Endodermal cell (in vitro differentiated cells): ENCODE measurements around the gene USO1. TPM values are rescaled to one million over a fixed set of nuclear protein-coding genes. Genes with fewer than 3 reads are reported as not detected.

Experiments
- DNase-seq: peaks from one replicate; pipeline ENCODE4 v3.0.0-alpha.2; 2017
- H3K27ac ChIP-seq: 2 replicates; pipeline ENCODE4 v1.5.1; 2013; ENCODE audit warnings: mild to moderate bottlenecking, low read depth, low read length, moderate library complexity
- H3K27me3 ChIP-seq: 2 replicates; pipeline ENCODE4 v1.6.1; 2013; ENCODE audit warnings: mild to moderate bottlenecking, low read length, moderate library complexity; ENCODE audit not compliant: insufficient read depth, control insufficient read depth, poor library complexity, severe bottlenecking
- H3K36me3 ChIP-seq: 2 replicates; pipeline ENCODE4 v1.7.0; 2013; ENCODE audit warnings: mild to moderate bottlenecking, low read length, moderate library complexity; ENCODE audit not compliant: control insufficient read depth, insufficient read depth
- H3K4me1 ChIP-seq: one replicate; pipeline ENCODE4 v1.7.0; 2013; ENCODE audit warnings: low read length; ENCODE audit not compliant: control insufficient read depth, insufficient read depth
- H3K4me3 ChIP-seq: 2 replicates; pipeline ENCODE4 v1.5.1; 2013; ENCODE audit warnings: mild to moderate bottlenecking, low read length, moderate library complexity
- H3K9ac ChIP-seq: 2 replicates; pipeline ENCODE4 v1.6.1; 2013; ENCODE audit warnings: mild to moderate bottlenecking, low read length, moderate library complexity; ENCODE audit not compliant: poor library complexity, severe bottlenecking; ENCODE audit errors: extremely low read depth
- H3K9me3 ChIP-seq: 2 replicates; pipeline ENCODE4 v1.6.1; 2013; ENCODE audit warnings: mild to moderate bottlenecking, low read length, moderate library complexity; ENCODE audit not compliant: control insufficient read depth
- H3K27ac Mint-ChIP-seq: 2 replicates; pipeline ENCODE4 v1.8.0; 2020; ENCODE audit warnings: mixed read lengths
- H3K27me3 Mint-ChIP-seq: 2 replicates; pipeline ENCODE4 v1.8.0; 2021; ENCODE audit warnings: mild to moderate bottlenecking, mixed read lengths; ENCODE audit not compliant: insufficient read depth
- H3K36me3 Mint-ChIP-seq: 2 replicates; pipeline ENCODE4 v1.8.0; 2020; ENCODE audit warnings: low read depth, mixed read lengths
- H3K4me1 Mint-ChIP-seq: 2 replicates; pipeline ENCODE4 v1.8.0; 2020; ENCODE audit warnings: mixed read lengths
- H3K4me3 Mint-ChIP-seq: 2 replicates; pipeline ENCODE4 v1.8.0; 2020; ENCODE audit warnings: mild to moderate bottlenecking, moderate library complexity, mixed read lengths
- H3K9me3 Mint-ChIP-seq: 2 replicates; pipeline ENCODE4 v1.8.0; 2020; ENCODE audit warnings: mild to moderate bottlenecking, mixed read lengths
- WGBS, 2 experiments: methylation state at CpG; one replicate each; pipeline versions ENCODE4 v1.1.5 to v1.1.7; 2013; ENCODE audit warnings: missing lambda C conversion rate in 2 of 2, mixed read lengths in 1 of 2; ENCODE audit not compliant: insufficient coverage in 1 of 2, insufficient read length in 1 of 2; 5-methylcytosine and 5-hydroxymethylcytosine counted together
- total RNA-seq, 2 donors: library from RNA; stranded (reverse); fragmentation: NEBNext Ultra II Directional in 1 of 2; extraction: Animal tissue kit (Norgen Biotek cat#: 25700) in 1 of 2; gene quantifications; 2 replicates in 1 of 2; 3 replicates in 1 of 2; pipeline ENCODE4 v1.2.1, GENCODE V29; 2021
- TF ChIP-seq, protein P1 (sequence below): fragments of 200-600 bp; sonication (generic); conservative IDR thresholded peaks from 2 replicates; pipeline ENCODE4 v1.5.0; 2021; ENCODE audit warnings: antibody characterized with exemption, mild to moderate bottlenecking

Gene USO1
- total RNA-seq, 2 donors from 2014 or later = 74.5 to 75.1 TPM

DNA sequence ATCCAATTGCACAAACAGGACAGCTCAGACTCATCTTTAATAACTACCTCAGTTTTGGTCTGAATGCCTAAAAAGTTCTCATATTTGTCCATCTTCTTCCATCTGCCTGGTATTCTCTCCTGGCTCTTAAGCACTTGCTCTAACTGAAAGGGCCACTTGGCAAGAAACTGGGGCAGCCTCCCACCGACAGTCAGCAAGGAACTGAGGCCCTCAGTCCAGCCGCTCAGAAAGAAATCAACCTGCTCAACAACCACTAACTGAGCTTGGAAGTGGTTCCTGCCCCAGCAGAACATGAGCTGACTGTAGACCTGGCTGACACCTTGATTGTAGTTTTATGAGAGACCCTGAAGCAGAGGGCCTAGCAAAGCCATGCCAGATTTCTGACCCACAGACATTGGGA is 93.5 kb downstream of the USO1 start:
- no peaks in the 10 kb centered on the region for H3K27me3 ChIP-seq
- WGBS, 2 experiments = 94 to 100% methylated on average over 2 of the region's 2 CpGs
- Mint-ChIP-seq H3K27me3 (no peaks in the 10 kb centered on the region), H3K36me3 (peaks cover 24% of the 10 kb centered on the region), H3K27ac (no peak overlapping the region), H3K4me1 (no peaks in the 10 kb centered on the region), H3K4me3 (no peak overlapping the region), H3K9me3 (no peaks in the 10 kb centered on the region)
- no peaks in the 10 kb centered on the region for H3K9me3 ChIP-seq
- no peak overlapping the region for H3K4me3 ChIP-seq
- TF ChIP-seq, protein P1, sequence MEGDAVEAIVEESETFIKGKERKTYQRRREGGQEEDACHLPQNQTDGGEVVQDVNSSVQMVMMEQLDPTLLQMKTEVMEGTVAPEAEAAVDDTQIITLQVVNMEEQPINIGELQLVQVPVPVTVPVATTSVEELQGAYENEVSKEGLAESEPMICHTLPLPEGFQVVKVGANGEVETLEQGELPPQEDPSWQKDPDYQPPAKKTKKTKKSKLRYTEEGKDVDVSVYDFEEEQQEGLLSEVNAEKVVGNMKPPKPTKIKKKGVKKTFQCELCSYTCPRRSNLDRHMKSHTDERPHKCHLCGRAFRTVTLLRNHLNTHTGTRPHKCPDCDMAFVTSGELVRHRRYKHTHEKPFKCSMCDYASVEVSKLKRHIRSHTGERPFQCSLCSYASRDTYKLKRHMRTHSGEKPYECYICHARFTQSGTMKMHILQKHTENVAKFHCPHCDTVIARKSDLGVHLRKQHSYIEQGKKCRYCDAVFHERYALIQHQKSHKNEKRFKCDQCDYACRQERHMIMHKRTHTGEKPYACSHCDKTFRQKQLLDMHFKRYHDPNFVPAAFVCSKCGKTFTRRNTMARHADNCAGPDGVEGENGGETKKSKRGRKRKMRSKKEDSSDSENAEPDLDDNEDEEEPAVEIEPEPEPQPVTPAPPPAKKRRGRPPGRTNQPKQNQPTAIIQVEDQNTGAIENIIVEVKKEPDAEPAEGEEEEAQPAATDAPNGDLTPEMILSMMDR = no peak
- H3K27ac ChIP-seq = no peak overlapping the region
- H3K4me1 ChIP-seq = no peaks in the 10 kb centered on the region
- no peak overlapping the region for H3K9ac ChIP-seq
- peaks cover 30% of the 10 kb centered on the region for H3K36me3 ChIP-seq
- DNase-seq = no peak

DNA sequence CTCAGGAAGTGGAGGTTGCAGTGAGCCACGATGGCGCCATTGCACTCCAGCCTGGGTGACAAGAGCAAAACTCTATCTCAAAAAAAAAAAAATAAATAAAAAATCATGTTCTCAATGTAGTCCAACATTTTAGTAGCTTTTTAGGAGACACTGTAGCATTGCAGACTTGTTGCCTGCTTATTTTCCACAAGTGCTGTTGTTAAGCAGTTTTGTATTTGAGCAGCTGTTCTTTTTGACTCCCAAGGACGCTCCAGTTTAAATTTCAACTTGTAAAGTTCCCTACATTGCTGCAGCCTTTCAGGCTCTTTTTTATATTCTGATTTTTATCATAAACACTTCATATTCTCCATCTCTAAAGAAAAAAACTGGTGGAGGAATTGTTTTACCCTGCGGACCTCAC is 94.7 kb downstream of the USO1 start:
- Histone ChIP-seq H3K27ac (no peak overlapping the region), H3K4me1 (no peaks in the 10 kb centered on the region), H3K9me3 (no peaks in the 10 kb centered on the region), H3K36me3 (peaks cover 18% of the 10 kb centered on the region), H3K27me3 (no peaks in the 10 kb centered on the region), H3K4me3 (no peak overlapping the region), H3K9ac (no peak overlapping the region)
- H3K4me1 Mint-ChIP-seq = no peaks in the 10 kb centered on the region
- 0 to 71% methylated on average over 1 to 4 of the region's 4 CpGs for WGBS, 2 experiments
- H3K27me3 Mint-ChIP-seq = no peaks in the 10 kb centered on the region
- DNase-seq = no peak
- H3K4me3 Mint-ChIP-seq = no peak overlapping the region
- TF ChIP-seq, protein P1 = no peak
- H3K36me3 Mint-ChIP-seq = peaks cover 16% of the 10 kb centered on the region
- no peaks in the 10 kb centered on the region for H3K9me3 Mint-ChIP-seq
- H3K27ac Mint-ChIP-seq = no peak overlapping the region

DNA sequence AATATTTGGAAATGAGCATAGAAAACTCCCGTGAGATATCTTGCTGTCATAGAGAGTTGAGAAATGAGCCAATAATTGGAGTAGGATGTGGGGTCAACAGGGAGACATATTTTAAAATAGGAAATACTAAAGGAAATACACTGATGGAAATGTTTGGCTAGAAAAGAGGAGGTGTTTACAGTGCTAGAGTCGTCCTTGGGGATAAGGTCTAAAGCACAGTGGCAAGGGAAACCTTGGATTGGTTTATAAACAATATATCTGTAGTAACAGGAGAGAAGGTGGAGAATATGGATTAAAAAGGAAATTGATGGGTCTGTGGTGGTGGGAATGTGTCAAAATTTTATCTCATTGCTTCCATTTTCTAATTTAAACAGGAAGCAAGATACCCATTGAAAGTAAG is 95.8 kb downstream of the USO1 start:
- H3K9ac ChIP-seq = no peak overlapping the region
- TF ChIP-seq, protein P1 = no peak
- H3K4me3 Mint-ChIP-seq = no peak overlapping the region
- no peaks in the 10 kb centered on the region for H3K27me3 ChIP-seq
- no peaks in the 10 kb centered on the region for H3K9me3 Mint-ChIP-seq
- no peak overlapping the region for H3K27ac ChIP-seq
- H3K36me3 ChIP-seq = peaks cover 7% of the 10 kb centered on the region
- H3K27ac Mint-ChIP-seq = no peak overlapping the region
- H3K4me3 ChIP-seq = no peak overlapping the region
- H3K4me1 Mint-ChIP-seq = no peaks in the 10 kb centered on the region
- H3K36me3 Mint-ChIP-seq = peaks cover 5% of the 10 kb centered on the region
- DNase-seq = no peak
- no peaks in the 10 kb centered on the region for H3K4me1 ChIP-seq
- no peaks in the 10 kb centered on the region for H3K27me3 Mint-ChIP-seq
- 89 to 100% methylated on average over 1 to 2 of the region's 2 CpGs for WGBS, 2 experiments
- H3K9me3 ChIP-seq = no peaks in the 10 kb centered on the region
